Natural killer cell treated with Interleukin-12 subunit alpha and Interleukin-12 subunit beta and Interleukin-15 and Interleukin-18, amount 100 ng/mL, for 72 hours (primary cell): ENCODE results near the gene WWC2. TPM values are rescaled to one million over a fixed set of nuclear protein-coding genes. Genes with fewer than 3 reads are reported as not detected.

Experiments
- ATAC-seq, 2 donors: fragments of 150-1000 bp; cut with Tn5 transposase in 1 of 2; sonication (Bioruptor Pico), chemical (Tn5 transposase) in 1 of 2; 2 replicates each; pipeline ENCODE4 v1.10.0; 2021
- DNase-seq: peaks from one replicate; pipeline ENCODE4 v3.0.0; 2022; ENCODE audit warnings: low spot score
- H3K27ac Mint-ChIP-seq, 2 donors: 1 replicate in 1 of 2; 2 replicates in 1 of 2; pipeline ENCODE4 v1.8.0; 2022; ENCODE audit warnings: mixed read lengths in 2 of 2, mild to moderate bottlenecking in 1 of 2, moderate library complexity in 1 of 2
- H3K27me3 Mint-ChIP-seq, 2 donors: 1 replicate in 1 of 2; 2 replicates in 1 of 2; pipeline ENCODE4 v1.8.0; 2022; ENCODE audit warnings: mixed read lengths in 2 of 2
- H3K36me3 Mint-ChIP-seq: one replicate; pipeline ENCODE4 v1.8.0; 2022; ENCODE audit warnings: mixed read lengths
- H3K4me1 Mint-ChIP-seq, 2 donors: 1 replicate in 1 of 2; 2 replicates in 1 of 2; pipeline ENCODE4 v1.8.0; 2022; ENCODE audit warnings: low read depth in 2 of 2, mixed read lengths in 2 of 2, mild to moderate bottlenecking in 1 of 2
- H3K4me3 Mint-ChIP-seq: one replicate; pipeline ENCODE4 v1.8.0; 2022; ENCODE audit warnings: mixed read lengths
- H3K9me3 Mint-ChIP-seq: 2 replicates; pipeline ENCODE4 v1.8.0; 2022; ENCODE audit warnings: mixed read lengths
- total RNA-seq, 2 donors: library from RNA; stranded (reverse); gene quantifications; one replicate each; pipeline ENCODE4 v1.2.3, GENCODE V29; 2022

Gene WWC2
- total RNA-seq, 2 donors from 2014 or later: 5.1 to 10.0 TPM

- no peak overlapping the region for H3K27ac Mint-ChIP-seq
- H3K36me3 Mint-ChIP-seq: no peaks in the 10 kb centered on the region
- H3K9me3 Mint-ChIP-seq: no peaks in the 10 kb centered on the region
- H3K4me1 Mint-ChIP-seq: peaks cover 0 to 4% of the 10 kb centered on the region in 2 donors
- DNase-seq (no peak), ATAC-seq (no peak)
- H3K27me3 Mint-ChIP-seq: peaks cover 0 to 8% of the 10 kb centered on the region in 2 donors
- H3K4me3 Mint-ChIP-seq: no peak overlapping the region
Observed at GRCh38 chr4:183285886-183286285, 186.8 kb downstream of the WWC2 start.

GRCh38 chr4:183286590-183287308 lies 187.7 kb downstream of the WWC2 start:
- DNase-seq: no peak
- Mint-ChIP-seq H3K36me3 (no peaks in the 10 kb centered on the region), H3K27ac (no peak overlapping the region), H3K4me1 (peaks cover 0 to 4% of the 10 kb centered on the region in 2 donors), H3K27me3 (peaks cover 0 to 8% of the 10 kb centered on the region in 2 donors), H3K4me3 (no peak overlapping the region), H3K9me3 (no peaks in the 10 kb centered on the region)
- ATAC-seq: no peak

- H3K27ac Mint-ChIP-seq: no peak overlapping the region
- ATAC-seq (no peak), DNase-seq (no peak)
- H3K27me3 Mint-ChIP-seq: peaks cover 0 to 6% of the 10 kb centered on the region in 2 donors
- peaks cover 0 to 4% of the 10 kb centered on the region in 2 donors for H3K4me1 Mint-ChIP-seq
- no peaks in the 10 kb centered on the region for H3K36me3 Mint-ChIP-seq
- no peak overlapping the region for H3K4me3 Mint-ChIP-seq
- H3K9me3 Mint-ChIP-seq: no peaks in the 10 kb centered on the region
Observed at GRCh38 chr4:183287309-183287659, 188.2 kb downstream of the WWC2 start.

GRCh38 chr4:183287677-183288076 lies 188.6 kb downstream of the WWC2 start:
- no peak overlapping the region for H3K4me3 Mint-ChIP-seq
- ATAC-seq: no peak
- H3K9me3 Mint-ChIP-seq: no peaks in the 10 kb centered on the region
- H3K36me3 Mint-ChIP-seq: no peaks in the 10 kb centered on the region
- no peak overlapping the region for H3K27ac Mint-ChIP-seq
- no peak for DNase-seq
- peaks cover 0 to 4% of the 10 kb centered on the region in 2 donors for H3K4me1 Mint-ChIP-seq
- H3K27me3 Mint-ChIP-seq: peaks cover 0 to 2% of the 10 kb centered on the region in 2 donors

- no peak for ATAC-seq
- H3K4me3 Mint-ChIP-seq: no peak overlapping the region
- DNase-seq: no peak
Observed at GRCh38 chr4:183288955-183289354, 189.9 kb downstream of the WWC2 start.

GRCh38 chr4:183289688-183290087 lies 190.6 kb downstream of the WWC2 start:
- Mint-ChIP-seq H3K36me3 (no peaks in the 10 kb centered on the region), H3K27ac (no peak overlapping the region), H3K27me3 (no peaks in the 10 kb centered on the region), H3K9me3 (no peaks in the 10 kb centered on the region), H3K4me3 (no peak overlapping the region), H3K4me1 (peaks cover 0 to 4% of the 10 kb centered on the region in 2 donors)
- DNase-seq (no peak), ATAC-seq (no peak)

More at GRCh38 chr4:183288955-183289354, 189.9 kb downstream of the WWC2 start:
- Mint-ChIP-seq H3K36me3 (no peaks in the 10 kb centered on the region), H3K4me1 (peaks cover 0 to 4% of the 10 kb centered on the region in 2 donors), H3K9me3 (no peaks in the 10 kb centered on the region), H3K27ac (no peak overlapping the region), H3K27me3 (no peaks in the 10 kb centered on the region)

- Mint-ChIP-seq H3K27ac (no peak overlapping the region), H3K9me3 (no peaks in the 10 kb centered on the region), H3K36me3 (no peaks in the 10 kb centered on the region), H3K4me3 (no peak overlapping the region), H3K27me3 (no peaks in the 10 kb centered on the region), H3K4me1 (peaks cover 0 to 4% of the 10 kb centered on the region in 2 donors)
- DNase-seq (no peak), ATAC-seq (no peak)
Observed at GRCh38 chr4:183291070-183291469, 192.0 kb downstream of the WWC2 start.

GRCh38 chr4:183295711-183296110 lies 196.7 kb downstream of the WWC2 start:
- H3K27me3 Mint-ChIP-seq: peaks cover 0 to 4% of the 10 kb centered on the region in 2 donors
- DNase-seq (no peak), ATAC-seq (no peak)
- H3K36me3 Mint-ChIP-seq: no peaks in the 10 kb centered on the region
- H3K4me1 Mint-ChIP-seq: no peaks in the 10 kb centered on the region
- H3K9me3 Mint-ChIP-seq: no peaks in the 10 kb centered on the region
- no peak overlapping the region for H3K4me3 Mint-ChIP-seq
- no peak overlapping the region for H3K27ac Mint-ChIP-seq

GRCh38 chr4:183297675-183298074 lies 198.6 kb downstream of the WWC2 start:
- Mint-ChIP-seq H3K9me3 (no peaks in the 10 kb centered on the region), H3K36me3 (no peaks in the 10 kb centered on the region), H3K27ac (no peak overlapping the region), H3K4me1 (no peaks in the 10 kb centered on the region), H3K4me3 (no peak overlapping the region), H3K27me3 (peaks cover 0 to 4% of the 10 kb centered on the region in 2 donors)
- DNase-seq (no peak), ATAC-seq (no peak)

- no peak overlapping the region for H3K4me3 Mint-ChIP-seq
- DNase-seq (no peak), ATAC-seq (no peak)
- H3K36me3 Mint-ChIP-seq: no peaks in the 10 kb centered on the region
- no peaks in the 10 kb centered on the region for H3K4me1 Mint-ChIP-seq
- H3K27ac Mint-ChIP-seq: no peak overlapping the region
- no peaks in the 10 kb centered on the region for H3K9me3 Mint-ChIP-seq
- peaks cover 0 to 4% of the 10 kb centered on the region in 2 donors for H3K27me3 Mint-ChIP-seq
Observed at GRCh38 chr4:183299464-183299863, 200.4 kb downstream of the WWC2 start.

GRCh38 chr4:183300070-183300469 lies 201.0 kb downstream of the WWC2 start:
- no peak for ATAC-seq
- Mint-ChIP-seq H3K4me1 (no peaks in the 10 kb centered on the region), H3K36me3 (no peaks in the 10 kb centered on the region), H3K27me3 (peaks cover 4 to 5% of the 10 kb centered on the region in 2 donors), H3K9me3 (no peaks in the 10 kb centered on the region), H3K4me3 (no peak overlapping the region), H3K27ac (no peak overlapping the region)
- no peak for DNase-seq

GRCh38 chr4:183300655-183301054 lies 201.6 kb downstream of the WWC2 start:
- Mint-ChIP-seq H3K27me3 (peaks cover 4 to 11% of the 10 kb centered on the region in 2 donors), H3K27ac (no peak overlapping the region), H3K9me3 (no peaks in the 10 kb centered on the region), H3K4me1 (no peaks in the 10 kb centered on the region), H3K4me3 (no peak overlapping the region), H3K36me3 (no peaks in the 10 kb centered on the region)
- DNase-seq (no peak), ATAC-seq (no peak)

GRCh38 chr4:183303301-183303700 lies 204.2 kb downstream of the WWC2 start:
- no peaks in the 10 kb centered on the region for H3K4me1 Mint-ChIP-seq

GRCh38 chr4:183304067-183304466 lies 205.0 kb downstream of the WWC2 start:
- H3K4me3 Mint-ChIP-seq: no peak overlapping the region
- no peak overlapping the region for H3K27ac Mint-ChIP-seq

More at GRCh38 chr4:183303301-183303700, 204.2 kb downstream of the WWC2 start:
- Mint-ChIP-seq H3K36me3 (no peaks in the 10 kb centered on the region), H3K4me3 (no peak overlapping the region), H3K27me3 (peaks cover 6 to 16% of the 10 kb centered on the region in 2 donors), H3K9me3 (no peaks in the 10 kb centered on the region), H3K27ac (no peak overlapping the region)
- ATAC-seq: no peak
- no peak for DNase-seq

GRCh38 chr4:183304538-183304937 lies 205.5 kb downstream of the WWC2 start:
- ATAC-seq (no peak), DNase-seq (no peak)
- H3K27me3 Mint-ChIP-seq: peaks cover 5 to 16% of the 10 kb centered on the region in 2 donors
- H3K9me3 Mint-ChIP-seq: no peaks in the 10 kb centered on the region
- no peaks in the 10 kb centered on the region for H3K36me3 Mint-ChIP-seq
- H3K27ac Mint-ChIP-seq: no peak overlapping the region
- H3K4me1 Mint-ChIP-seq: no peaks in the 10 kb centered on the region
- H3K4me3 Mint-ChIP-seq: no peak overlapping the region

More at GRCh38 chr4:183304067-183304466, 205.0 kb downstream of the WWC2 start:
- H3K36me3 Mint-ChIP-seq: no peaks in the 10 kb centered on the region
- H3K4me1 Mint-ChIP-seq: no peaks in the 10 kb centered on the region
- H3K9me3 Mint-ChIP-seq: no peaks in the 10 kb centered on the region
- DNase-seq: no peak
- H3K27me3 Mint-ChIP-seq: peaks cover 6 to 16% of the 10 kb centered on the region in 2 donors
- ATAC-seq: no peak
